Transverse colon (tissue), 4 donors: ENCODE data around the gene DNAJC28. TPM values are rescaled to one million over a fixed set of nuclear protein-coding genes. Genes with fewer than 3 reads are reported as not detected.

Experiments
- DNase-seq: peaks from one replicate; pipeline ENCODE4 v3.0.0-alpha.2; 2019
- H3K27ac ChIP-seq, 4 donors: fragments of 200-600 bp; sonication (generic); 2 replicates each; pipeline ENCODE4 v1.5.1; 2016 to 2018; ENCODE audit warnings: inconsistent platforms in 4 of 4
- H3K27me3 ChIP-seq: fragments of 200-600 bp; sonication (generic); 2 replicates; pipeline ENCODE4 v1.5.1; 2017; ENCODE audit warnings: inconsistent platforms
- H3K36me3 ChIP-seq, 4 donors: fragments of 200-600 bp; sonication (generic); 2 replicates each; pipeline ENCODE4 v1.5.1; 2017 to 2019; ENCODE audit warnings: inconsistent platforms in 4 of 4
- H3K4me1 ChIP-seq, 4 donors: fragments of 200-600 bp; sonication (generic); 2 replicates each; pipeline ENCODE4 v1.5.1; 2017 to 2020; ENCODE audit warnings: inconsistent platforms in 4 of 4
- H3K4me3 ChIP-seq, 4 donors: fragments of 200-600 bp; sonication (generic); 1 replicate in 1 of 4; 2 replicates in 3 of 4; pipeline versions ENCODE4 v1.5.1 to v1.6.1; 2017 to 2019; ENCODE audit warnings: inconsistent platforms in 4 of 4
- H3K9me3 ChIP-seq, 2 donors: fragments of 200-600 bp; sonication (generic); 2 replicates each; pipeline ENCODE4 v1.5.1; 2017 to 2019; ENCODE audit warnings: inconsistent platforms in 2 of 2
- CTCF ChIP-seq, 5 experiments: fragments of 200-600 bp in 3 of 5; fragments of 450-650 bp in 2 of 5; sonication (generic) in 3 of 5; IDR thresholded peaks; 1 replicate in 2 of 5; 2 replicates in 3 of 5; pipeline ENCODE4 v1.5.1; 2016 to 2017; ENCODE audit warnings: antibody characterized with exemption in 5 of 5, inconsistent platforms in 3 of 5, mild to moderate bottlenecking in 2 of 5, moderate library complexity in 1 of 5
- EP300 ChIP-seq: sonication (generic); formaldehyde crosslinking; IDR thresholded peaks from one replicate; pipeline ENCODE4 v1.6.1; 2017; ENCODE audit warnings: antibody characterized with exemption, low read depth
- POLR2A ChIP-seq: fragments of 450-650 bp; IDR thresholded peaks from one replicate; pipeline ENCODE4 v1.6.1; 2016; ENCODE audit warnings: antibody characterized with exemption, mild to moderate bottlenecking, moderate library complexity
- POLR2AphosphoS5 ChIP-seq, 3 donors: sonication (generic); formaldehyde crosslinking; IDR thresholded peaks; one replicate each; pipeline ENCODE4 v1.6.1; 2016; ENCODE audit warnings: antibody characterized with exemption in 3 of 3
- WGBS, 2 donors: methylation state at CpG; one replicate each; pipeline ENCODE4 v1.1.5; 2018; ENCODE audit warnings: low coverage in 1 of 2; 5-methylcytosine and 5-hydroxymethylcytosine counted together
- in situ Hi-C, 4 donors: fragments of 200-750 bp; cut with MboI; loops; one replicate each; pipeline versions ENCODE4 v1.15.0 to v1.15.1; 2017; ENCODE audit warnings: low sequenced_read_pairs in 3 of 4, low pct_ligation_motif_present in 1 of 4, low pct_unique_long_range_greater_than_20kb in 1 of 4
- intact Hi-C: fragments of 100-400 bp; cut with DNase I; formaldehyde crosslinking; loops from one replicate; pipeline ENCODE4 v1.15.1; 2023; ENCODE audit warnings: low total_unique reads
- total RNA-seq, 4 donors: library from RNA; depleted of rRNA; stranded (reverse); fragments of >200 nt; gene quantifications; one replicate each; pipeline ENCODE4 v1.1.0, GENCODE V29; 2016

Gene DNAJC28
- total RNA-seq, 4 donors from 2014 or later: 3.0 to 3.7 TPM; not detected in 2

DNA sequence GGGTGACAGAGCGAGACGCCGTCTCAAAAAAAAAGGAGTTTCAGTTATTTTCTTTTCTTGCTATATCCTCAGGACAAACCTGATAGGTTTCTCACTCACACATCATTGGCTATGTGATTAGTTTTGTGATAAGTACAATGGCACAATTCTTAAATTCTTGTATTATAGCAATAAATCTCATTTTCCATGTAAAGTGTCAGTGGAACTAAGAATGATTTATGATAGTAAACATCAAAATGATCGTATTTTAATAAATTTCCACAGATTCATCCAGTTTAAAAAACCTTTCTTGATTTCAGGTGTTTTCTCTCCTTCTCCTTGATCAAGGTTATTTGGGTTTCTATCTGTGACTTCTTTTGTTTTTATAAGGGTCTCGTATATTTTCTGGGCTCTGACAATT, 3.5 kb downstream of the DNAJC28 start:
- 92 to 93% methylated on average over 5 of the region's 5 CpGs for WGBS, 2 donors
- Histone ChIP-seq H3K4me3 (no peak overlapping the region), H3K4me1 (peaks cover 0 to 10% (median 2%) of the 10 kb centered on the region in 4 donors), H3K36me3 (no peaks in the 10 kb centered on the region), H3K9me3 (no peaks in the 10 kb centered on the region), H3K27ac (no peak overlapping the region), H3K27me3 (no peaks in the 10 kb centered on the region)
- no peak for DNase-seq
- no peak for TF ChIP-seq POLR2A
- no peak for TF ChIP-seq EP300
- TF ChIP-seq POLR2AphosphoS5 (IDR thresholded peaks at IDR 0.05): no peak
- TF ChIP-seq CTCF (IDR thresholded peaks at IDR 0.05): no peak
- intact Hi-C loops (no loop called here), in situ Hi-C loops (no loop called here)

DNA sequence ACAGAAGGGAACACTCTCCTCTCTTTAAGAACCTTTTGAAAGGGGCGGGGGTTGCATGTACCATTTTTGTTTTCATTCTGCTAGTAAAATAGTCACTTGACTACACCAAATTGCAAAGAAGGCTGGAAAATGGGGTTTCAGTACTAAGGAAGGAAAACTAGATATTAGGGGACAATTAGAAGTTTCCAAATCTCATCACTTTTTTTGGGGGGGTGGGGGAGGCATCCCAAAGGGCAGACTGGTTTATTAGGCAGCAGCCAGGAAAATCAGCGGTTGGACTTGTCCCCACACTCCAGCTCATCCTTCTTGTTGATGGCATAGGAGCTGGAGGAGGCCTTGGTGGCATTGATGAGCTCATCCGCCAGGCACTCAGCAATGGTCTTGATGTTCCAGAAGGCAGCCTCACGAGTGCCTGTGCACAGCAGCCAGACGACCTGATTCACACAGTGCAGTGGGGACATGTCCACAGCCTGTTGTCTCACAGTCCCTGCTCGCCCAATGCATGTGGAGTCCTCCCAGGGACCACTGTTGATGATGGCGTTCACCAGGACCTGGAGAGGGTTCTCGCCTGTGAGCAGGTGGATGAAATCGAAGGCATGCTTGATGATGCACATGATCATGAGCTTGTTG, 10.1 kb downstream of the DNAJC28 start:
- in situ Hi-C loops: no loop called here
- DNase-seq: no peak
- intact Hi-C loops: no loop called here
- no peak overlapping the region for H3K27ac ChIP-seq
- H3K9me3 ChIP-seq: no peaks in the 10 kb centered on the region
- no peaks in the 10 kb centered on the region for H3K27me3 ChIP-seq
- WGBS, 2 donors: 86 to 89% methylated on average over 2 to 9 of the region's 9 CpGs
- no peak for TF ChIP-seq POLR2A
- no peak for TF ChIP-seq POLR2AphosphoS5 (IDR thresholded peaks at IDR 0.05)
- no peak for TF ChIP-seq EP300
- TF ChIP-seq CTCF (IDR thresholded peaks at IDR 0.05): no peak
- peaks cover 0 to 18% (median 12%) of the 10 kb centered on the region in 4 donors for H3K4me1 ChIP-seq
- H3K36me3 ChIP-seq: no peaks in the 10 kb centered on the region
- H3K4me3 ChIP-seq: no peak overlapping the region

- TF ChIP-seq POLR2AphosphoS5 (IDR thresholded peaks at IDR 0.05) (no peak), EP300 (no peak), CTCF (IDR thresholded peaks at IDR 0.05) (no peak), POLR2A (no peak)
- Histone ChIP-seq H3K9me3 (no peaks in the 10 kb centered on the region), H3K27ac (peak overlapping the region; percentile 96 to 100 (median 100)), H3K36me3 (no peaks in the 10 kb centered on the region), H3K27me3 (no peaks in the 10 kb centered on the region), H3K4me1 (peaks cover 0 to 18% (median 12%) of the 10 kb centered on the region in 4 donors), H3K4me3 (peak overlapping the region; percentile 27 to 97 (median 96))
- in situ Hi-C loops: no loop called here
- intact Hi-C loops: no loop called here
- DNase-seq: no peak
- WGBS, 2 donors: 16 to 23% methylated on average over 3 to 17 of the region's 17 CpGs
These were observed 10.9 kb downstream of the DNAJC28 start for GRCh38 chr21:33480481-33481103.

DNA sequence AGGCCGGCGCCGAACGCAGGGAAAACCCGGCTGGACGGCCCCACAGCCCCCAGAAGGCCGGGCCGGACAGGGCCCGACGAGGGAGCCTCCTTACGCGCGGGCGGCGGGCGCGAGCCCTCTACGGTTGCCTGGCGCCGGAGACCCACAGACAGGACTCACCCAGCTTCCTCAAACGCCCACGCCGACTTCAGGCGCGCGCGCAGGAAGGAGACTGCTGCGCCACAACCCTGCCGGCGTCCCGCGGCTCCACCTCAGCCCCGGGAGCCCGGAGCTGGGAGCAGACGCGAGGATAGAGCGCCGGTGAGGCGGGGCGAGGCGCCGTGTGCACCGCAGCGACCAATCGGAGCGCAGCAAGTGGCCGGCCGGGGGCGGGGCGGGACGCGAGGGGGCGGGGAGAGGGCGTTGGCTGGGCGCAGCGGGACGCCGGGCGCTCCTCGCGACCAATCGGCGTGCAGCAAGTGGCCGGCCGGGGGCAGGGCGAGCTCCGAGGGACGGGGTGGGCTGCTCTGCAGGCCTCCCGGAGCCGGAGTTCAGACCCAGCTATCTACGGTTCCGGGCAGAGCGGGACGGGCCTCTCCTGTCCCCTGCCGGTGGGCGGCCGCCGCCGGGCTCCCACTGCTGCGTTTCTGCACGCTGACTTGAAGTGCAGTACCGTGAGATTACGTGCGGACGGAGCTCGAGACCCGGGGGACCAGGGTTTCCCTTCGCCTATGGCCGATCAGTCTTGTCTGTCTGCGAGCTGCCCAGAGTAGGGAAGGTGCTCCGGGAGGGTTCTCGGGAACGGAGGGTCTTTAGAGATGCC, 11.6 kb downstream of the DNAJC28 start, which contains the start of gene TMEM50B:
Gene TMEM50B (minus strand): TSS at position 296 of the 802 bp plus-strand sequence. CDS start 11,089 bp downstream, outside the sequence.
- H3K27me3 ChIP-seq: no peaks in the 10 kb centered on the region
- peak within 1 kb of the TSS; percentile 96 to 100 (median 100) for H3K27ac ChIP-seq
- DNase-seq: peak; percentile 97
- intact Hi-C loops (no loop called here), in situ Hi-C loops (no loop called here)
- 0% methylated on average over 51 of the region's 93 CpGs; no CpG with 5 or more reads in 1 of the 2 donors for WGBS, 2 donors
- H3K9me3 ChIP-seq: no peaks in the 10 kb centered on the region
- TF ChIP-seq POLR2A (peak; percentile 94), EP300 (no peak), POLR2AphosphoS5 (IDR thresholded peaks at IDR 0.05) (peak; percentile 97 to 98 (median 97)), CTCF (IDR thresholded peaks at IDR 0.05) (peak; percentile 40 to 81 (median 56))
- no peaks in the 10 kb centered on the region for H3K36me3 ChIP-seq
- peak within 1 kb of the TSS; percentile 46 to 97 (median 96) for H3K4me3 ChIP-seq
- H3K4me1 ChIP-seq: peaks cover 0 to 18% (median 12%) of the 10 kb centered on the region in 4 donors
